SK-N-SH (cell line): ENCODE measurements around the gene LY6G6C. TPM values are rescaled to one million over a fixed set of nuclear protein-coding genes. Genes with fewer than 3 reads are reported as not detected.

Source experiments
- CTCF ChIA-PET: fragments of 300-600, 350-600 bp; formaldehyde crosslinking; extraction: SDS; loops from one replicate; lab custom pipeline; 2021; lab: Yijun Ruan, JAX
- POLR2A ChIA-PET: fragments of 350-600 bp; sonication (Branson Sonifier 250); formaldehyde crosslinking; extraction: SDS; loops from one replicate; lab custom pipeline; 2020; ENCODE audit warnings: antibody characterized with exemption, inconsistent platforms; lab: Yijun Ruan, JAX
- DNase-seq: peaks from one replicate; pipeline ENCODE4 v3.0.0; 2012
- H2AFZ ChIP-seq: fragments of 200-600 bp; sonication (generic); 2 replicates; pipeline ENCODE4 v1.8.1; 2016; ENCODE audit warnings: antibody characterized with exemption, mild to moderate bottlenecking, low read depth
- H3F3A ChIP-seq: fragments of 200-600 bp; sonication (generic); replicated peaks from 2 replicates; pipeline ENCODE3; 2016; ENCODE audit warnings: antibody characterized with exemption, mild to moderate bottlenecking; ENCODE audit not compliant: insufficient read depth
- H3K27ac ChIP-seq, 2 experiments: fragments of 200-500 bp in 1 of 2; fragments of 200-600 bp in 1 of 2; sonication (Bioruptor generic) in 1 of 2; sonication (generic), shearing (Covaris generic) in 1 of 2; 2 replicates each; pipeline versions ENCODE4 v1.5.1 to v1.6.1; 2014 to 2016; ENCODE audit warnings: low read depth in 2 of 2, inconsistent platforms in 1 of 2, low read length in 1 of 2, mild to moderate bottlenecking in 1 of 2, mixed read lengths in 1 of 2
- H3K27me3 ChIP-seq: fragments of 200-600 bp; sonication (generic), shearing (Covaris generic); 2 replicates; pipeline ENCODE4 v1.6.1; 2016; ENCODE audit warnings: mixed run types; ENCODE audit not compliant: insufficient read depth
- H3K36me3 ChIP-seq, 2 experiments: fragments of 200-500 bp in 1 of 2; fragments of 200-600 bp in 1 of 2; sonication (Bioruptor generic) in 1 of 2; sonication (generic) in 1 of 2; replicated peaks in 1 of 2; 2 replicates each; pipeline versions ENCODE3 to v1.5.1; 2014 to 2016; ENCODE audit warnings: low read length in 1 of 2, mild to moderate bottlenecking in 1 of 2; ENCODE audit not compliant: insufficient read depth in 2 of 2, control insufficient read depth in 1 of 2
- H3K4me1 ChIP-seq, 2 experiments: fragments of 200-500 bp in 1 of 2; fragments of 200-600 bp in 1 of 2; sonication (Bioruptor generic) in 1 of 2; sonication (generic), shearing (Covaris generic) in 1 of 2; 2 replicates each; pipeline versions ENCODE4 v1.5.1 to v1.6.1; 2014 to 2016; ENCODE audit warnings: low read depth in 1 of 2, low read length in 1 of 2, mixed run types in 1 of 2; ENCODE audit not compliant: insufficient read depth in 2 of 2, control insufficient read depth in 1 of 2
- H3K4me2 ChIP-seq: fragments of 200-600 bp; sonication (generic), shearing (Covaris generic); 2 replicates; pipeline ENCODE4 v1.6.1; 2017; ENCODE audit warnings: mixed run types
- H3K4me3 ChIP-seq, 2 experiments: fragments of 200-500 bp in 1 of 2; fragments of 200-600 bp in 1 of 2; sonication (Bioruptor generic) in 1 of 2; sonication (generic), shearing (Covaris generic) in 1 of 2; 2 replicates each; pipeline versions ENCODE4 v1.5.1 to v1.8.1; 2014 to 2016; ENCODE audit warnings: low read depth in 2 of 2, inconsistent platforms in 1 of 2, low read length in 1 of 2, mild to moderate bottlenecking in 1 of 2, mixed read lengths in 1 of 2, moderate library complexity in 1 of 2
- H3K79me2 ChIP-seq: fragments of 200-600 bp; sonication (generic); 2 replicates; pipeline ENCODE4 v1.8.1; 2017; ENCODE audit warnings: mild to moderate bottlenecking; ENCODE audit not compliant: insufficient read depth
- H3K9ac ChIP-seq: fragments of 200-600 bp; sonication (generic); 2 replicates; pipeline ENCODE4 v1.6.1; 2017; ENCODE audit warnings: mixed run types
- H3K9me2 ChIP-seq: fragments of 200-600 bp; sonication (generic); 2 replicates; pipeline ENCODE4 v1.6.1; 2017; ENCODE audit warnings: mixed run types
- H3K9me3 ChIP-seq: fragments of 200-600 bp; sonication (generic); 2 replicates; pipeline ENCODE4 v1.6.1; 2017; ENCODE audit warnings: mixed run types, mild to moderate bottlenecking, moderate library complexity
- H4K20me1 ChIP-seq: fragments of 200-600 bp; sonication (generic); 2 replicates; pipeline ENCODE4 v1.6.1; 2017; ENCODE audit warnings: mild to moderate bottlenecking, mixed run types; ENCODE audit not compliant: insufficient read depth
- CTCF ChIP-seq: fragments of 200-600 bp; sonication (generic); IDR thresholded peaks from 2 replicates; pipeline ENCODE4 v1.6.1; 2017; ENCODE audit warnings: antibody characterized with exemption, mild to moderate bottlenecking, moderate library complexity
- FOXJ3 ChIP-seq: sonication (generic); formaldehyde crosslinking; IDR thresholded peaks from 2 replicates; pipeline ENCODE4 v1.5.1; 2020; ENCODE audit warnings: mild to moderate bottlenecking, missing genetic modification reagents
- NRF1 ChIP-seq: IDR thresholded peaks from 2 replicates; pipeline ENCODE4 v1.6.1; 2012; ENCODE audit warnings: low read depth, mild to moderate bottlenecking, low read length
- RCOR1 ChIP-seq: fragments of 150-350 bp; IDR thresholded peaks from 2 replicates; pipeline ENCODE4 v1.6.1; 2017; ENCODE audit warnings: antibody characterized with exemption, low read length
- RXRA ChIP-seq: IDR thresholded peaks from 2 replicates; pipeline ENCODE4 v1.4.0; 2012; ENCODE audit warnings: low read depth, mild to moderate bottlenecking, borderline replicate concordance
- SMC3 ChIP-seq: IDR thresholded peaks from 2 replicates; pipeline ENCODE4 v1.6.1; 2012; ENCODE audit warnings: low read depth, low read length, improper control_type of control experiment
- TAF1 ChIP-seq: IDR thresholded peaks from 2 replicates; pipeline ENCODE4 v1.6.1; 2012; ENCODE audit warnings: low read depth, mild to moderate bottlenecking, low read length, moderate library complexity, borderline replicate concordance
- USF2 ChIP-seq: fragments of 150-350 bp; IDR thresholded peaks from 2 replicates; pipeline ENCODE4 v1.6.1; 2017; ENCODE audit warnings: antibody characterized with exemption, low read length, low read depth, borderline replicate concordance
- YY1 ChIP-seq: IDR thresholded peaks from 2 replicates; pipeline ENCODE4 v1.4.0; 2012; ENCODE audit warnings: low read depth, mild to moderate bottlenecking
- WGBS: methylation state at CpG from one replicate; pipeline ENCODE4 v1.1.6; 2017; ENCODE audit warnings: low lambda C conversion rate; 5-methylcytosine and 5-hydroxymethylcytosine counted together
- polyA plus RNA-seq, 3 experiments: library from polyadenylated mRNA; depleted of rRNA; stranded (reverse); fragments of >200 nt; gene quantifications; 2 replicates each; pipeline ENCODE4 v1.2.3, GENCODE V29; 2012
- TF ChIP-seq, protein P1 (sequence below): IDR thresholded peaks from 2 replicates; pipeline ENCODE4 v1.4.0; 2012; ENCODE audit warnings: low read depth

Gene LY6G6C
- polyA plus RNA-seq, 1 of the 3 experiments (the other 2 are of a cell fraction): not detected

DNA sequence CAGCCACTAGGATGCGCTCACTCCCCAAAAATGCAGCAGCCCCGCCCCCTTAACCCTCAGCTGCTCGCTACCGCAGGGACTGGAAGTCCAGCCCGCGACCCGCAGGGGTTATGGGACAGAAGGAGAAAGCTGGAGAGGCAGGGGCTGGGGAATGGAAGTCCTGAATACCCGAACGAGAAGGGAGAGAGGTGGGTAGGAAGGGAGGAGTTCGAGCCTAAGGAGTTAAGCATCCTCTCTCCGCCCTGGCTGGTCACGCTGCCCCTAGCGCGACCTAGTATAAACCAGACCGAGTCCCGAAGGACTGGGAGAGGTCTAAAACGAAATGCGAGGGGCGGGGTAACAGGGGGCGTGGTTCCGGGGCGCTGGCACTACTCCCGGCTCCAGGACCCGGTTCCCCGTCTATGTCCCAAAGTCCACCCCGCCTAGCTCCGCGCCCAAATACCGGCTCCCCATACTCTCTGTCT is 8.0 kb upstream of the LY6G6C start (continued):
- TF ChIP-seq TAF1 (no peak), FOXJ3 (no peak), NRF1 (no peak), RCOR1 (no peak), YY1 (no peak), RXRA (0 out of 2 replicates have a peak, but pooled peaks have one; percentile 20), USF2 (no peak)
- TF ChIP-seq, protein P1, sequence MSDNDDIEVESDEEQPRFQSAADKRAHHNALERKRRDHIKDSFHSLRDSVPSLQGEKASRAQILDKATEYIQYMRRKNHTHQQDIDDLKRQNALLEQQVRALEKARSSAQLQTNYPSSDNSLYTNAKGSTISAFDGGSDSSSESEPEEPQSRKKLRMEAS: peak; percentile 59; the same call in 1 of the 2 replicates

GRCh38 chr6:31728767-31729514 is 7.4 kb upstream of the LY6G6C start, which contains the start of gene DDAH2:
TSS of gene DDAH2 (minus strand) at chr6:31729299. CDS start at chr6:31729161, 138 bp downstream.
- H4K20me1 ChIP-seq: peaks cover 21% of the 10 kb centered on the region
- H3K36me3 ChIP-seq: peaks cover 52 to 55% of the 10 kb centered on the region in 2 experiments
- H3K9me3 ChIP-seq: no peaks in the 10 kb centered on the region
- peak within 1 kb of the TSS; percentile 67 for H2AFZ ChIP-seq
- WGBS: 41% methylated on average over 30 of the region's 36 CpGs
- peak within 1 kb of the TSS; percentile 98 for H3K4me2 ChIP-seq
- H3K9ac ChIP-seq: peak within 1 kb of the TSS; percentile 98
- H3K9me2 ChIP-seq: no peaks in the 10 kb centered on the region
- H3K27me3 ChIP-seq: no peaks in the 10 kb centered on the region
- no peak for DNase-seq
- ChIA-PET CTCF (interaction anchor here (0.7 to 7.3 kb wide), 41 partner anchors 8 to 230 kb away, joined by 3 to 45 read pairs (median 4); partner anchors contain the start of genes ABHD16A, EHMT2, GPANK1 and HSPA1B), POLR2A (interaction anchor here (0.6 to 2.0 kb wide), 10 partner anchors 14 to 182 kb away, joined by 3 to 10 read pairs (median 4); partner anchors contain the start of genes ABHD16A, ATP6V1G2, HSPA1B and LSM2)
- H3K4me3 ChIP-seq: peak within 1 kb of the TSS; percentile 90 to 93
- peaks cover 13 to 20% of the 10 kb centered on the region in 2 experiments; a peak in 1 of 4 replicates for H3K4me1 ChIP-seq
- H3K79me2 ChIP-seq: peaks cover 40% of the 10 kb centered on the region
- no peak for TF ChIP-seq SMC3
- peak; percentile 80 for TF ChIP-seq CTCF
- peak within 1 kb of the TSS; percentile 94 for H3K27ac ChIP-seq
- H3F3A ChIP-seq: peaks cover 44% of the 10 kb centered on the region
